Ammon's horn (tissue), 1 donor: ENCODE results near the gene HYCC1.
"Not testable (repeated sequence)": the region's sequence is repeated elsewhere in the genome, so short reads cannot be mapped to it uniquely, and the experiment has no call there.

ENCODE experiments used
- DNase-seq: peaks from one replicate; pipeline ENCODE4 v3.0.0-alpha.2; 2016; ENCODE audit warnings: low spot score

Gene HYCC1

GRCh38 chr7:23013715-23014649 lies at the start of gene HYCC1:
Gene HYCC1, minus strand, starts transcription at chr7:23014130. Its CDS starts 23,019 bp downstream, at chr7:22991111.
- peak; percentile 100 for DNase-seq

GRCh38 chr7:23062452-23062851 lies 48.5 kb upstream of the HYCC1 start:
- peak; percentile 48 for DNase-seq

GRCh38 chr7:23061327-23061726 lies 47.4 kb upstream of the HYCC1 start:
- no peak for DNase-seq

GRCh38 chr7:23058408-23059096 lies 44.6 kb upstream of the HYCC1 start:
- DNase-seq = peak; percentile 46

- DNase-seq = peak; percentile 87
Measured at GRCh38 chr7:23055582-23056178, 41.8 kb upstream of the HYCC1 start.

GRCh38 chr7:23051124-23051485 lies 37.2 kb upstream of the HYCC1 start:
- not testable (repeated sequence) for DNase-seq

- DNase-seq = not testable (repeated sequence)
Measured at GRCh38 chr7:23046336-23046735, 32.4 kb upstream of the HYCC1 start.

- not testable (repeated sequence) for DNase-seq
Measured at GRCh38 chr7:23045086-23045485, 31.2 kb upstream of the HYCC1 start.

- DNase-seq = no peak
Measured at GRCh38 chr7:23044581-23044980, 30.7 kb upstream of the HYCC1 start.

GRCh38 chr7:23043441-23043840 lies 29.5 kb upstream of the HYCC1 start:
- no peak for DNase-seq

- not testable (repeated sequence) for DNase-seq
Measured at GRCh38 chr7:23039674-23040073, 25.7 kb upstream of the HYCC1 start.

GRCh38 chr7:23035542-23036371 lies 21.8 kb upstream of the HYCC1 start:
- not testable (repeated sequence) for DNase-seq

- no peak for DNase-seq
Measured at GRCh38 chr7:23027261-23027660, 13.3 kb upstream of the HYCC1 start.

GRCh38 chr7:23026164-23026563 lies 12.2 kb upstream of the HYCC1 start:
- DNase-seq = no peak

GRCh38 chr7:23024454-23024853 lies 10.5 kb upstream of the HYCC1 start:
- DNase-seq = no peak

GRCh38 chr7:23022851-23023250 lies 8.9 kb upstream of the HYCC1 start:
- no peak for DNase-seq

GRCh38 chr7:23022258-23022769 lies 8.4 kb upstream of the HYCC1 start:
- no peak for DNase-seq

- DNase-seq = no peak
Measured at GRCh38 chr7:23021596-23021995, 7.7 kb upstream of the HYCC1 start.

GRCh38 chr7:23020742-23021401 lies 6.9 kb upstream of the HYCC1 start:
- no peak for DNase-seq

GRCh38 chr7:23018750-23019149 lies 4.8 kb upstream of the HYCC1 start:
- DNase-seq = peak; percentile 57

- no peak for DNase-seq
Measured at GRCh38 chr7:23017309-23017708, 3.4 kb upstream of the HYCC1 start.
